ENCODE results near the gene UBAP2. TPM values are rescaled to one million over a fixed set of nuclear protein-coding genes. Genes with fewer than 3 reads are reported as not detected.

The UBAP2 gene
- total RNA-seq, 2 experiments from 2014 or later: 43.4 to 45.6 TPM

DNA sequence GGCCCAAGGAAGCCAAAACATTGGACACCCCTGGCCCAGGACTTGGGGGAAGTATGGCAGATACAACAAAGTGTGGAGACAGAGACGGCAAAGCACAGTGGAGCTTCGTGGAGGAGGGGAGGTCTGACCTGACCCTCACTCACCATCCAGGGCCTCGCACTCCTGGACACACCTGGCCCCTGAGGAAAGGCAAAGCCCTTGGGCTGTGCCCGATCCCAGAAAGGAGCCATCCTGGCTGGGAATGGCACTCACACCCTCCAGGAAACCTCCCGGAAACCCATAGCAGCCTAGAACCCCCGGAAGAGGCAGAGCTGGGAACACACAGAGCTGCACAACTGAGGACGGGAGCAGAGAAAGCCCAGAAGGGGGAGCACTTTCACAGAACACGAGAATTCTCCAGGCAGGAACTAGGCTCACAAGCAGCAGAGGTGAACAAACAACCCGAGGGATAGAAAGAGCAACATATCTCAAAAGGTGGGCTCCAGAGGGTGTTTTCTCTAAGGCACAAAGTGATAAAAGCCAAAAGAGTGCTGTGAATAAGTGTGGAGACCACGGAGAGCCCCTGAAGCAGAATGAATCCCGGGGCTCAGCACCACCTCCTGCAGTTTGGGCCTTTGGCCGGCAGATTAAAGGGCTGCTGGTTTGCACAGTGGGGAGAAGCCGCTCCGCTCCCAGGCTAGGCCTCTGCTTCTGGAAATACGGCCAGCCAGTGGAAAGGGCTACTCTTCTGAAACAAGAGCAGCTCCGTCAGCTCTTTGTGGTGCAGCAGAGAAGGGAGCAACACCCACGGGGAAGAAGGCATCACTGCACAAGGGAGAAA is 123.5 kb downstream of the UBAP2 start:
- ATAC-seq: no peak
- Mint-ChIP-seq H3K36me3 (ENCODE audit: low read depth) (peaks cover 32% of the 10 kb centered on the region), H3K4me3 (no peak overlapping the region), H3K27me3 (no peaks in the 10 kb centered on the region), H3K27ac (no peak overlapping the region), H3K9me3 (no peaks in the 10 kb centered on the region), H3K4me1 (ENCODE audit: low read depth) (no peaks in the 10 kb centered on the region)
- ChIA-PET CTCF (interaction anchor here (0.7 to 2.5 kb wide), 7 partner anchors 8 to 301 kb away, joined by 3 to 7 read pairs (median 3); no protein-coding TSS in a partner anchor), POLR2A (interaction anchor here (0.6 to 1.0 kb wide), 2 partner anchors 53 to 111 kb away, joined by 3 read pairs; no protein-coding TSS in a partner anchor)
- DNase-seq: peak; percentile 40
- intact Hi-C loops (cut with micrococcal nuclease): no loop called here
- TF ChIP-seq, protein P1, sequence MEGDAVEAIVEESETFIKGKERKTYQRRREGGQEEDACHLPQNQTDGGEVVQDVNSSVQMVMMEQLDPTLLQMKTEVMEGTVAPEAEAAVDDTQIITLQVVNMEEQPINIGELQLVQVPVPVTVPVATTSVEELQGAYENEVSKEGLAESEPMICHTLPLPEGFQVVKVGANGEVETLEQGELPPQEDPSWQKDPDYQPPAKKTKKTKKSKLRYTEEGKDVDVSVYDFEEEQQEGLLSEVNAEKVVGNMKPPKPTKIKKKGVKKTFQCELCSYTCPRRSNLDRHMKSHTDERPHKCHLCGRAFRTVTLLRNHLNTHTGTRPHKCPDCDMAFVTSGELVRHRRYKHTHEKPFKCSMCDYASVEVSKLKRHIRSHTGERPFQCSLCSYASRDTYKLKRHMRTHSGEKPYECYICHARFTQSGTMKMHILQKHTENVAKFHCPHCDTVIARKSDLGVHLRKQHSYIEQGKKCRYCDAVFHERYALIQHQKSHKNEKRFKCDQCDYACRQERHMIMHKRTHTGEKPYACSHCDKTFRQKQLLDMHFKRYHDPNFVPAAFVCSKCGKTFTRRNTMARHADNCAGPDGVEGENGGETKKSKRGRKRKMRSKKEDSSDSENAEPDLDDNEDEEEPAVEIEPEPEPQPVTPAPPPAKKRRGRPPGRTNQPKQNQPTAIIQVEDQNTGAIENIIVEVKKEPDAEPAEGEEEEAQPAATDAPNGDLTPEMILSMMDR (IDR thresholded peaks at IDR 0.05): peak; percentile 21

DNA sequence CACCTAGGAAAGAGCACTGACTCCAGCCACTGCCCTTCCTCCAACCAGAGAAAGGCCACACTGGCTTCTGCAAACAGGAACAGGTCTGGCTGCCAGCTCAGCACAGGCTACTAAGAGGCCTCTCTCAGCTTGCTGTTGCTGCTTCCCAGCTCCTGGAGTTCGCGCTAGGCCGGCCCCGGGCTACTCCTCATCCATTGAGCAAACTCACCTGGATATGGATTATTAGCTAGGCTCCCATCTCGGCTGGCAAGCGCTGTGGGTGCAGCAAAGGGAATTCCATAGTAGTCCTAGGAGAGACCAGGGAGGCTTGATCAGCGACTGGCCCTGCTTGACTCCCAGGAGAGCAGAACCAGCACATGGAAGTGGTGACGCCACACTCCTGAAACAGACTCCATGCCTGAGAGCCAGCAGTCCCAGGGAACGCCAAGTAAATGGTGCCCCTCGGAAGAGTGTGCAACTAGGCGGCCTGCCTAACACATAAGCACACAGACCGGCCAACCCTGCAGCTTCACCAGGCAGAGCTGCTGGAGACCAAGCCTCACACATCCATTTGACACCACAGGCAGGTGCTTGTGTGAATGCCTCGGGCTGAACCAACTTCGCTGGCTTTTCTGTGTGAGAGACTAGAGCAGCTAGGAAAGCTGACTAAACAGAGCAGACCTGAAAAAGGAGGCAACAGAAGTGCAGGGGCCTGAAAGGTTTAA is 124.5 kb downstream of the UBAP2 start:
- intact Hi-C loops (cut with micrococcal nuclease): no loop called here
- POLR2A ChIA-PET: interaction anchor here (0.6 to 1.0 kb wide), 2 partner anchors 52 to 110 kb away, joined by 3 read pairs; no protein-coding TSS in a partner anchor
- no peak overlapping the region for H3K27ac Mint-ChIP-seq
- TF ChIP-seq, protein P1 (IDR thresholded peaks at IDR 0.05): no peak
- H3K27me3 Mint-ChIP-seq: no peaks in the 10 kb centered on the region
- ATAC-seq (no peak), DNase-seq (no peak)
- H3K4me1 Mint-ChIP-seq (ENCODE audit: low read depth): no peaks in the 10 kb centered on the region
- CTCF ChIA-PET: interaction anchor here (0.7 to 2.5 kb wide), 6 partner anchors 9 to 300 kb away, joined by 3 to 7 read pairs (median 4); no protein-coding TSS in a partner anchor
- H3K4me3 Mint-ChIP-seq: no peak overlapping the region
- H3K9me3 Mint-ChIP-seq: no peaks in the 10 kb centered on the region
- H3K36me3 Mint-ChIP-seq (ENCODE audit: low read depth): peaks cover 34% of the 10 kb centered on the region

DNA sequence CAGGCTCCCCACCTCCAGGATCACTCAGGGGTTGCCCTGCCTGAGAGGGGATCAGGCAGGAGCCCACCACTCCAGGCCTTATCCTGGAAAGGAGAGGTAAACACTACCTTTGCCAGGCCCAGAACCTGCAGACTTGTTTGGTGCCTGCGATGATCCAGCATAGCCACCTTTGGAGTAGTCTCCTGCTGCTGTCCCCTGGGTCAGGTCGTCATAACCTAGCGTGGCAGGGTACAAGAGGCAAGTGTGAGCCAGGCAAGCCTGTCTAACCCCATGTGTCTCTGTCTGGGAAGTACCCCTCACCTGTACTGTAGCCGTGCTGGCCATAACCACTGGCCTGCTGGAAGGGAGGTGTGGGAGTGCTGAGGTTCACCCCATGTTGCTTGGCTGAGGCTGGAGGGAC is 125.6 kb downstream of the UBAP2 start:
- Mint-ChIP-seq H3K9me3 (no peaks in the 10 kb centered on the region), H3K27ac (peak overlapping the region; percentile 57), H3K27me3 (no peaks in the 10 kb centered on the region), H3K4me1 (ENCODE audit: low read depth) (no peaks in the 10 kb centered on the region), H3K36me3 (ENCODE audit: low read depth) (peaks cover 43% of the 10 kb centered on the region), H3K4me3 (no peak overlapping the region)
- DNase-seq: no peak
- TF ChIP-seq, protein P1 (IDR thresholded peaks at IDR 0.05): no peak
- ATAC-seq: no peak
- ChIA-PET POLR2A (no interaction called here), CTCF (interaction anchor here (1.4 to 2.5 kb wide), 2 partner anchors 144 to 151 kb away, joined by 3 to 7 read pairs; no protein-coding TSS in a partner anchor)
- intact Hi-C loops (cut with micrococcal nuclease): no loop called here

DNA sequence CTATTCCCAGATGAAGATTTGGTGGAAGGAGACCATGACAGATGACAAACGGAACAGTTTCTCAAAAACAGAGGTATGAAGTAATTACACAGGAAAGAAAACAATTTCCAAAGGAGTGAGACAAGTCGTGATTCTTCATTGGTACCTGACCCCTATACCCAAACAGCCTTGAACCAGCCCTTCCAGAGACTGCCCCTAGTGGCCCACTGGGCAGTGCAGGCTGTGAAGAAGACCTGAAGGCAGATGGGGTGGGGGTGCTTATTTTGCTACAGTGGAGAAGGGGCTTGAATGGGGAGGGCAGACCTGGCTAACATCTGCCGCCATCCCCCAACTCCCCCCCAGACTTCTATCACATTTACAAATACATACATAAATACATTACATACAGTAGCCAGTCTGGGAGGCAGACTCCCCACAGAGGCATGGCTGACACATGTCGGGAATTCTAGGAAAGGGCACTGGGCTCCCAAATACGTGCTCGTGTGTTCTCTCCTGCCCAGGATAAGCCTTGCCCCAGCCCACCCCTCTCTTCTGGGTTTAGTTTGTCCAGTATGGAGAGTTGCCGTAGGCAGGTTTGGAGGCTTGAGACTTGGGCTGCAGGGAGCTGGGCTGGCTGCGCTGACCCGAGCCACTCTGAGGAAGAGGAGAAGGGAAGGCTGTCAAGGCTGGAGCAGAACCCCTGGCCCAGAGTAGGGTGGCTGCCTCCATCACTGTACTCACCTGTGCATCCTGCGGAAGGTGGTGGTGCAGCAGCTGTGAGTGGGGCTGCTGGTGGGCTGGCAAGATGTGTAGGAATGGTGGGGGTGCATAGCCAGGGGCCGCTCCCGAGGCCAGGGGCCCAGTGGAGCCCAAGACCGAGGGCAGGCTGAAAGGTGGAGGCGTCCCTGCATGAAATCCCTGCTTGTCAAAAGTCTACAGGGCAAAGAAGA is 126.5 kb downstream of the UBAP2 start:
- peak; percentile 65 for ATAC-seq
- Mint-ChIP-seq H3K27ac (peak overlapping the region; percentile 45), H3K36me3 (ENCODE audit: low read depth) (peaks cover 40% of the 10 kb centered on the region), H3K4me1 (ENCODE audit: low read depth) (no peaks in the 10 kb centered on the region), H3K4me3 (no peak overlapping the region), H3K27me3 (no peaks in the 10 kb centered on the region), H3K9me3 (no peaks in the 10 kb centered on the region)
- peak; percentile 43 for DNase-seq
- ChIA-PET CTCF (interaction anchor here (0.9 to 2.5 kb wide), 5 partner anchors 14 to 152 kb away, joined by 3 to 10 read pairs (median 3); no protein-coding TSS in a partner anchor), POLR2A (no interaction called here)
- intact Hi-C loops (cut with micrococcal nuclease): no loop called here
- TF ChIP-seq, protein P1 (IDR thresholded peaks at IDR 0.05): peak; percentile 62
